Left lung (tissue), 10 donors: ENCODE results near the gene XAGE5. TPM values are rescaled to one million over a fixed set of nuclear protein-coding genes. Genes with fewer than 3 reads are reported as not detected.
A peak's percentile ranks its signal among the peaks of the same experiment; 100 is the strongest.

Source experiments
- ATAC-seq: fragments of 200-7000 bp; cut with Tn5 transposase; one replicate; pipeline ENCODE4 v1.9.1; 2020; ENCODE audit warnings: moderate library complexity
- DNase-seq, 4 donors: peaks; one replicate each; pipeline ENCODE4 v3.0.0-alpha.2; 2013 to 2020
- H3K27ac ChIP-seq, 2 donors: fragments of 200-600 bp; sonication (generic) in 1 of 2; one replicate each; pipeline versions ENCODE4 v1.5.0 to v1.8.0; 2020 to 2021
- H3K27me3 ChIP-seq, 2 donors: fragments of 200-600 bp; sonication (generic) in 1 of 2; one replicate each; pipeline versions ENCODE4 v1.5.0 to v1.8.0; 2020 to 2021
- H3K36me3 ChIP-seq, 2 donors: fragments of 200-600 bp; sonication (generic) in 1 of 2; one replicate each; pipeline versions ENCODE4 v1.5.0 to v1.8.0; 2020 to 2021
- H3K4me1 ChIP-seq, 2 donors: fragments of 200-600 bp; one replicate each; pipeline ENCODE4 v1.8.0; 2021
- H3K4me3 ChIP-seq, 2 donors: fragments of 200-600 bp; sonication (generic) in 1 of 2; one replicate each; pipeline versions ENCODE4 v1.5.0 to v1.8.0; 2020 to 2021; ENCODE audit warnings: mild to moderate bottlenecking in 1 of 2
- H3K9me3 ChIP-seq, 2 donors: fragments of 200-600 bp; sonication (generic) in 1 of 2; one replicate each; pipeline versions ENCODE4 v1.5.0 to v1.8.0; 2020 to 2021
- intact Hi-C, 2 donors: fragments of 100-400 bp; cut with DNase I; formaldehyde crosslinking; loops; one replicate each; pipeline versions ENCODE4 v1.11.2 to v1.14.2; 2022
- polyA plus RNA-seq, 6 donors: library from polyadenylated mRNA; unstranded; fragments of 120-200 nt; gene quantifications; one replicate each; pipeline ENCODE4 v1.2.1, GENCODE V29; 2013; ENCODE audit not compliant: insufficient read length in 6 of 6
- total RNA-seq, 2 donors: library from RNA; stranded (reverse); fragmentation: NEBNext Ultra II Directional; extraction: Animal tissue kit (Norgen Biotek cat#: 25700); gene quantifications; one replicate each; pipeline ENCODE4 v1.2.1, GENCODE V29; 2021
- TF ChIP-seq, protein P1 (sequence below), 2 donors: fragments of 200-600 bp; sonication (generic) in 1 of 2; IDR thresholded peaks; one replicate each; pipeline versions ENCODE4 v1.5.0 to v1.8.0; 2021; ENCODE audit warnings: antibody characterized with exemption in 2 of 2
- donor health status: DM: no; HTN: yes; CAD: no.
- donor health status: DM: no; HTN: no; CAD: no.

The XAGE5 gene
- total and polyA plus RNA-seq, 8 donors = not detected

DNA sequence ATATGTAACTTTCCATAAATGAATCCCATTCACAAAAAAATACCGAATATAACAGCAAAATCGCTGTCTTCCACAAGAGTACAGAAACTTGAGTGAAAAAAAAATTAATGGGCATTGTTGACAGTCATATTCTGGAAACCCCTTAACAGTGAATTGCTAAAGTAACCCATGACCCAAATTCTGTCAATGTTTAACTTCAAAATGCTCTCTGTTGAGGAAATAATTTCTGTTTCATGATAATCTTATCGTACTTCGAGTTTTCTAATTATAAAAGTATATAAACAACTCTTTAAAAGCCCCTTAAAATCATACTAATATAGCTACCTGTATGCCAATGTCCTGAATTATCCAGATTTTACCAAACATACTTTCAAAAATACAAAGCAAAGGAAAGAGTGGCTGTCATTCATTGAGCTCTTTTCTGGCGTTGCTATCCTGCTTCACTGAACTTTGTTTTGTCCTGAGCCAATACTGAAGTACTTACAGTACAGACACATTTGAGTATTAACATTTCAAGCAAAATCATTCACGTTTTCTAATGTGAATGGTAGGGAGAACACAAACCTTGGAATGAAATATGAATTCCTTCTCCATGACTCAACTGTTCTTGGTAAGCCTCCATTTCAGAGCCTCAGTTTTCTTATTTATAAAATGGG, 54.4 kb downstream of the XAGE5 start:
- no peak overlapping the region for H3K4me3 ChIP-seq
- peak in 1 of 4 donors; percentile 5 for DNase-seq
- no peaks in the 10 kb centered on the region for H3K36me3 ChIP-seq
- H3K27me3 ChIP-seq = peaks cover 0 to 9% of the 10 kb centered on the region in 2 donors
- peak; percentile 53 for ATAC-seq
- no peaks in the 10 kb centered on the region for H3K4me1 ChIP-seq
- intact Hi-C loops = no loop called here
- TF ChIP-seq, protein P1, sequence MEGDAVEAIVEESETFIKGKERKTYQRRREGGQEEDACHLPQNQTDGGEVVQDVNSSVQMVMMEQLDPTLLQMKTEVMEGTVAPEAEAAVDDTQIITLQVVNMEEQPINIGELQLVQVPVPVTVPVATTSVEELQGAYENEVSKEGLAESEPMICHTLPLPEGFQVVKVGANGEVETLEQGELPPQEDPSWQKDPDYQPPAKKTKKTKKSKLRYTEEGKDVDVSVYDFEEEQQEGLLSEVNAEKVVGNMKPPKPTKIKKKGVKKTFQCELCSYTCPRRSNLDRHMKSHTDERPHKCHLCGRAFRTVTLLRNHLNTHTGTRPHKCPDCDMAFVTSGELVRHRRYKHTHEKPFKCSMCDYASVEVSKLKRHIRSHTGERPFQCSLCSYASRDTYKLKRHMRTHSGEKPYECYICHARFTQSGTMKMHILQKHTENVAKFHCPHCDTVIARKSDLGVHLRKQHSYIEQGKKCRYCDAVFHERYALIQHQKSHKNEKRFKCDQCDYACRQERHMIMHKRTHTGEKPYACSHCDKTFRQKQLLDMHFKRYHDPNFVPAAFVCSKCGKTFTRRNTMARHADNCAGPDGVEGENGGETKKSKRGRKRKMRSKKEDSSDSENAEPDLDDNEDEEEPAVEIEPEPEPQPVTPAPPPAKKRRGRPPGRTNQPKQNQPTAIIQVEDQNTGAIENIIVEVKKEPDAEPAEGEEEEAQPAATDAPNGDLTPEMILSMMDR (IDR thresholded peaks at IDR 0.05) = no peak
- H3K27ac ChIP-seq = no peak overlapping the region
- H3K9me3 ChIP-seq = no peaks in the 10 kb centered on the region

Other genes with a start within 250 kb of the XAGE5 start
- gene SSX7, start 156.4 kb upstream of the XAGE5 start, total RNA-seq = not detected
- gene SSX7, start 156.4 kb upstream of the XAGE5 start, polyA plus RNA-seq = not detected
- gene SSX2, start 104.1 kb upstream of the XAGE5 start, total RNA-seq = not detected
- not detected for gene SSX2, start 104.1 kb upstream of the XAGE5 start, polyA plus RNA-seq
- not detected for gene SSX2B, start 60.0 kb upstream of the XAGE5 start, total RNA-seq
- gene SSX2B, start 60.0 kb upstream of the XAGE5 start, polyA plus RNA-seq = under 1 TPM in 1 of 6 donors, not detected in 5; 0.17 TPM
- gene SPANXN5, start 13.9 kb upstream of the XAGE5 start, total RNA-seq = not detected
- not detected for gene SPANXN5, start 13.9 kb upstream of the XAGE5 start, polyA plus RNA-seq
- gene XAGE3, start 56.8 kb downstream of the XAGE5 start, total RNA-seq = not detected
- gene XAGE3, start 56.8 kb downstream of the XAGE5 start, polyA plus RNA-seq = not detected
- 10 to 100 TPM; 11.2 to 11.4 TPM for gene FAM156B, start 86.0 kb downstream of the XAGE5 start, total RNA-seq
- gene FAM156B, start 86.0 kb downstream of the XAGE5 start, polyA plus RNA-seq = 10 to 100 TPM; 22.5 to 31.7 (median 24.2) TPM
- 10 to 100 TPM; 17.3 to 18.9 TPM for gene FAM156A, start 147.2 kb downstream of the XAGE5 start, total RNA-seq
- gene FAM156A, start 147.2 kb downstream of the XAGE5 start, polyA plus RNA-seq = 10 to 100 TPM; 33.0 to 50.2 (median 43.0) TPM
- 1 to 10 TPM; 2.0 to 3.6 TPM for gene GPR173, start 237.5 kb downstream of the XAGE5 start, total RNA-seq
- 10 to 100 TPM; 13.8 to 19.8 (median 15.4) TPM for gene GPR173, start 237.5 kb downstream of the XAGE5 start, polyA plus RNA-seq